GM19351 (cell line): Measurements from ENCODE around the gene TCF25.
A peak's percentile ranks its signal among the peaks of the same experiment; 100 is the strongest.
"Not testable (repeated sequence)": the region's sequence is repeated elsewhere in the genome, so short reads cannot be mapped to it uniquely, and the experiment has no call there.

ENCODE experiments used
- ATAC-seq: cut with Tn5 transposase; IDR thresholded peaks from one replicate; pipeline ENCODE4 v1.9.1; 2021; ENCODE audit warnings: mild to moderate bottlenecking, moderate library complexity; ENCODE audit not compliant: unreplicated experiment

Gene TCF25

DNA sequence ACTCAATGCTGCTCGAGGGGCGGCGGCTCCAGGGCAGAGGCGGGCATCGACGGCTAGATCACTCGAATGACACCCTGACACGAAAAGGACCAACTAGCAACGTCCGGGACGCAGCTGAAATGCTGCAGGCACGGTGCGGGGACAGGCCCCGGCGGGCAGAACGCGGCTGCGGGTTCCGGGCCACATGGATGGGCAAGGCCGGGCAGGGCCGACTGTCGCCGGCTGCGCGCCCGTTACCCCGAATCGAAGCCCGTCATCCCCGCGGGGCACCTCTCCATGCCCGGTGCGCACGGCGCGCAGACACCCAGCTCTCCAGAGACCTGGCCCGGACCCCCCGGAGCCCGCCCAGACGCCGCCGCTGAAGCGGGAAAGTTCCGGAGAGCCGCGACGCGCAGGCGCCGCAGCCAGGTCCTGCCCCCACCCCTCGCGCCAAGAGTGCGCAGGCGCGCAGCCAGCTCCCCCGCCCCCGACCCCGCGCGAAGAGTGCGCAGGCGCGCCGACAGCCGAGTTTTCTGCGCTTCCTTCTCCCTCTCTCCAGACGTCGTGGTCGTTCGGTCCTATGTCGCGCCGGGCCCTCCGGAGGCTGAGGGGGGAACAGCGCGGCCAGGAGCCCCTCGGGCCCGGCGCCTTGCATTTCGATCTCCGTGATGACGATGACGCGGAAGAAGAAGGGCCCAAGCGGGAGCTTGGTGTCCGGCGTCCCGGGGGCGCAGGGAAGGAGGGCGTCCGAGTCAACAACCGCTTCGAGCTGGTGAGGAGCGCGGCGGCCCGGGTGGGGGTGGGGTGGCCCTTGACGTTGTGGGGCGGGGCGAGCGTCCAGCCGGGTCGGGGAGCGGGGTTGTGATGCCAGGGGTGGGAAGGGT lies at the start of gene TCF25:
Gene TCF25 (plus strand): TSS at position 484 of the 863 bp plus-strand sequence. CDS start 76 bp downstream, at position 560.
- peak; percentile 29 for ATAC-seq

- not testable (repeated sequence) for ATAC-seq
Measured at GRCh38 chr16:89823824-89824148, 49.6 kb upstream of the TCF25 start.

DNA sequence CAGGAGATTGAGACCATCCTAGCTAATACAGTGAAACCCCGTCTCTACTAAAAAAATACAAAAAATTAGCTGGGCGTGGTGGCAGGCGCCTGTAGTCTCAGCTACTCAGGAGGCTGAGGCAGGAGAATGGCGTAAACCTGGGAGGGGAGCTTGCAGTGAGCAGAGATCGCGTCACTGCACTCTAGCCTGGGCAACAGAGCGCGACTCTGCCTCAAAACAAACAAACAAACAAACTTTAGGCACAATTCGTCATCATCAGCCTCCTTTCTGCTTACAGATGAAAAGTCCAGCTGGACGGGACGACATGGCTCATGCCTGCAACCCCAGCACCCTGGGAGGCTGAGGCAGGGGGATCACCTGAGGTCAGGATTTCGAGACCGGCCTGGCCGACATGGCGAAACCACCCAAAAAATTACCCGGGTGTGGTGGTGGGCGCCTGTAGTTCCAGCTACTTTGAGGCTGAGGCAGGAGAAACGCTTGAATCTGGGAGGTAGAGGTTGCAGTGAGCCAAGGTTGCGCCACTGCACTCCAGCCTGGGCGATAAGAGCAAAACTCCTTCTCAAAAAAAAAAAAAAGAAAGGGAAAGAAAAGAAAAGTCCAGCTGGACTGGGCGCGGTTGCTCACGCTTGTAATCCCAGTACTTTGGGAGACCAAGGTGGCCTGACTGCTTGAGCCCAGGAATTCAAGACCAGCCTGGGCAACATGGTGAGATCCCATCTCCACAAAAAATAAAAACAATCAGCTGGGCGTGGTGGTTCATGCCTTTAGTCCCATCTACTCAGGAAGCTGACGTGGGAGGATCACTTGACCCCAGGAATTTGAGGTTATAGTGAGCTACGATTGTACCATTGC lies 46.6 kb upstream of the TCF25 start:
- no peak for ATAC-seq

DNA sequence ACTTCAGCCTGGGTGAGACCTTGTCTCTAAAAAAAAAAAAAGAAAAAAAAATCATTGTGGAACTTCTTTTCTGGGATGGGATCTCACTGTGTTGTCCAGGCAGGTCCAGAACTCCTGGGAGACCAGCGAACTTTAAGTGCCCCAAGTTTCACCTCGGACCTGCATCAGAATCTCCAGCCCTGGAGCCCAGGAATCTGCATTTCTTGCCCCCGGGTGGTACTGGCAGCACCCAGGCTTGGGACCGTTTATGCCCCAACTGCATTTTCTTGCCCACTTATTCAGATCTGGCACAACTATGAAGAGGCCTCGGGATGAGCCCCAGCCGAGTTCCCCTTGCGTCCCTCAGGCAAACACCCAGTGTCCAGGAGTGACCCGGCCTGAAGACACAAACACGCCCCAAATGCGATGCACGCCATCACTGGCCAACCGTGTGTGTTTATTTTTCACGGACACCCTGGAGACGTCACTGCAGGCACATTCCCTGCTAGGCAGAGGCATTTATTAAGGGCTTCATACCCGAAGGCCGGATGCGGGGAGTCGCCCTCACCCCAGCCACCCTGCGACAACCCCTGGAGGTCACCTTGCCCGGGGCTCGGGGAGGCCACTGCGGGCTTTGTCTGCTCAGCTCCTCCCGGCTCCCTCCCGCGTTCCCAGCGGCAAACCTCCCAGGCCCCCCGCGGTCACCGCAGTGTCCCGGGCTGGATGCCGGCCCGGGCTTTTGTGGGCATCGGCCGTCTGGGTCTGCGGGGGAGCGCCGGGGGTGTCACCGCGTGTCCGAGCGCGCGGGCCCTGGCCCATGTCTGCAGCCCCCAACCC lies 45.8 kb upstream of the TCF25 start:
- no peak for ATAC-seq

GRCh38 chr16:89828199-89828869 lies 45.1 kb upstream of the TCF25 start, which contains the start of gene SPIRE2:
TSS of gene SPIRE2 (plus strand) at chr16:89828475. CDS start at chr16:89828551, 76 bp downstream.
- ATAC-seq: peak; percentile 49

DNA sequence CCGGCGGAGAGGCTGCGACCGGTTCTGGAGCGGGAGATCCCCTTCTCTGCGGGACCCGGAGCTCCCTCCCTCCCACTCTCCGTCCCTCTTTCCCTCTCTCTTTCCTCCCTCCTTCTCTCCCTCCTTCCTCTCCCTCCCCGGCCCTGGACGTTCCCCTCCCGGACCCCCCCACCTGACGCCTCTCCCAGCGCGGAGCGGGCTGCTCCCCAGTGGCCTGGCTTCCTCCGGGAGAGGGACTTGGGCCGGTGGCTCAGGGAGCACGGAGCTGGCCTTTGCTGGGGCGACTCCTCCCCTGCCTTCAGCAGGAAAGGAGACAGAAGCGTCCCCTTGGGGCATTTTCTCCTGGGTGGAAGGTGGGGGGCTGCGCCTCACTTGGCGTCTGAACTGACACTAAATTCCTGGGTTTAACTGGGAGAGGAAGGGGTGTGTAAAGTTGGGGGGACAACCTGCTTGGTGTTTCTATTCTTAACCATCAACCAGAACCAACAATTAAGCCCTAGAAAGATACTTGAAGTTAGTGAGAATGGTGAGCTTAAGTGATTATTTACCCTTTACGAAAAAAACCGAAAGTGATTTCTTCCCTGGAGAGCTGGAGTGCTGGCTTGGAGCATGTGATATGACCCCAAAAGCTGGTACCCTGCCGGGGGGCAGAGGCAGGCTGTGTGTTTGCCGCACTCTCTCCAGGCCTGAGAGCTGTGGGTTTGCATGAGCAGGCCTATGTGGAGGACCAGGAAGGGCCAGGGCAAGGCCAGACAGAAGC lies 44.3 kb upstream of the TCF25 start:
- ATAC-seq: peak; percentile 5

GRCh38 chr16:89829630-89830437 lies 43.6 kb upstream of the TCF25 start:
- ATAC-seq: no peak

DNA sequence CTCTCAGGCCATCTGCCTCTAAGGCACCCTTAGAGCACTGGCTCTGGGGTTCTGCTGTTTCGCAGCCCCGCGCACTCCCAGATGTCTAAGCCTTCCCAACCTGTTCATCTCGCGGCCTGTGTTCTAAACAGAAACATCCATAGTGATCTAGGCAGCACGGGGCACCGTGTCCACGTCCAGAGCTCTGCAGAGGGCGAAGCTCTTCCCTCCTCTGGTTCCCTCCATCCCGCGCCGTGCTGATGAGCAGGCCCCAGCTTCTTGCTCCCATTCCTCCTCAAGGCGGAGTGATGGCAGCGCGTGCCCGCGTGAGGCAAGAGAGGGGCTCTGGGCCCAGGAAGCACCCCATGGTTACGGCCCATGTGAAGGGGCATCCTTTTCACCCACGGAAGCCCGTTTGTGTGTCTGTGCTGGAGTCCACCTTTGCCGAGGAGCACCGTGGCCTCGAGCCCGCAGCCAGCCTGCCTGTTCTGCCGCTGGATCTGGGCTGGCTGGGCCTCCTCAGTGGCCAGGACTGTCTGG lies 41.5 kb upstream of the TCF25 start:
- ATAC-seq: no peak

DNA sequence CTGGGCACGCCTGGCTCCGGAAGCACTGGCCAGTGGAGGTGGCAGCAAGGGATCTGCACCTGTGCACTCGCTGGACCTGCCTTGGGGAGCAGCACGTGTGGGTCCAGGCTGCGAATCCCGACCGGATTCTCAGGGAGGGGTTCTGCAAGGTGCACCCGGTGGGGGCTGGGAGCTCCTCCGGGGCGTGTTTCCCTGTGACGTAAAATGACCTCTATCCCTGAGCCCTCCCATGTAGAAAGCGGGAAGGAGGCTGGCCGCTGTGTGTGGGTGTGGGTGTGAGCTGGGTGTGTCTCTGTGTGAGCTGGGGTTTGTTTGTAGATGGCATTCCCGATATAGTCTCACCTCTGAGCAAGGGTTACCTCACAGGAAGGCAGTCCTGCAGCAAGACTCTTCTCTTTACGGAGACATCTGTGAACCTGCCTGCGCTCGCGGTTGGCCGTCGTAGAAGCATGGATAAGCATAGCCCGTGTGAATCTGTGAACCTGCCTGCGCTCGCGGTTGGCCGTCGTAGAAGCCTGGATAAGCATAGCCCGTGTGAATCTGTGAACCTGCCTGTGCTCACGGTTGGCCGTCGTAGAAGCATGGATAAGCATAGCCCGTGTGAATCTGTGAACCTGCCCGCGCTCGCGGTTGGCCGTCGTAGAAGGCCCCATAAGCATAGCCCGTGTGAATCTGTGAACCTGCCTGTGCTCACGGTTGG lies 39.6 kb upstream of the TCF25 start:
- ATAC-seq: not testable (repeated sequence)

DNA sequence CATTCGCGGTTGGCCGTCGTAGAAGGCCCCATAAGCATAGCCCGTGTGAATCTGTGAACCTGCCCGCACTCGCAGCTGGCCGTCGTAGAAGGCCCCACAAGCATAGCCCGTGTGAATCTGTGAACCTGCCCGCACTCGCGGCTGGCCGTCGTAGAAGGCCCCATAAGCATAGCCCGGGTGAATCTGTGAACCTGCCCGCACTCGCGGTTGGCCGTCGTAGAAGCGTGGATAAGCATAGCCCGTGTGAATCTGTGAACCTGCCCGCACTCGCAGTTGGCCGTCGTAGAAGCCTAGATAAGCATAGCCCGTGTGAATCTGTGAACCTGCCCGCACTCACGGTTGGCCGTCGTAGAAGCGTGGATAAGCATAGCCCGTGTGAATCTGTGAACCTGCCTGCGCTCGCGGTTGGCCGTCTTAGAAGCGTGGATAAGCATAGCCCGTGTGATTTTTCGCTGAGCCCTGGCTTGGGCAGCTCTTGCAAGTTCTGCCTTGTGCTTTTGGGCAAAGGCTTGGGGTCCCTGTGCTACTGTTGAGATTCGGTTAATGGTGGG lies 38.5 kb upstream of the TCF25 start:
- not testable (repeated sequence) for ATAC-seq

- not testable (repeated sequence) for ATAC-seq
Measured at GRCh38 chr16:89836484-89836883, 36.9 kb upstream of the TCF25 start.

DNA sequence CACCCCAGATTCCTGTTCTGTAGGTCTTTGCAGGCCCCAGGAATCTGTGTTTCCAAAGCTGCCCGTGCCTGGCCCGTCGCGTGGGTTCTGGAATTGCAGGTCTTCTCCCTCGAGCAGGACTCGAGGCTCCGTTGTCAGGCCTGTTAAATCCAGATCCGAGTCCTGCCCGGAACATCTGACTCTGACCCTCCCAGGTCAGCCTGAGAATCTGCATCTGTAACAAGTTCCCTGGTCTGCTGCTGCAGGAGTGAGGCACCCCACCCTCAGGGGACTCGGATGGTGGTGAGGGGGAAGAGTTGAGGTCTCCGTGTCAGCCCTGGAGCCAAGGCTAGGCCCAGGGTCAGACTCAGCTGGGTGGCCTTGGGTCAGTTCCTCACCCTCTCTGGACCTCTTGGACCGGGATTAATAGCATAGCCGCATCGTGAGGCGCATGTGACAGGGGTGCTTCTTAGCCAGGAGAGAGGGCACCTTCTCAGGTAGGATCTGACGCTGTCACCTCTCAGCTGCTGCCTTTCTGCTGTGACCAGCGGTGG lies 36.3 kb upstream of the TCF25 start:
- ATAC-seq: no peak

- no peak for ATAC-seq
Measured at GRCh38 chr16:89841275-89841674, 32.1 kb upstream of the TCF25 start.

- no peak for ATAC-seq
Measured at GRCh38 chr16:89842471-89843408, 30.7 kb upstream of the TCF25 start.

- ATAC-seq: no peak
Measured at GRCh38 chr16:89843409-89844350, 29.7 kb upstream of the TCF25 start.
